HUES64 (cell line): ENCODE measurements around the gene GPATCH1. TPM values are rescaled to one million over a fixed set of nuclear protein-coding genes. Genes with fewer than 3 reads are reported as not detected.
"Not testable (repeated sequence)": the region's sequence is repeated elsewhere in the genome, so short reads cannot be mapped to it uniquely, and the experiment has no call there.

Source experiments
- H3K27ac ChIP-seq: 2 replicates; pipeline ENCODE4 v1.7.0; 2013; ENCODE audit warnings: low read depth, low read length, inconsistent platforms
- H3K27me3 ChIP-seq: 2 replicates; pipeline ENCODE4 v1.6.1; 2013; ENCODE audit warnings: mild to moderate bottlenecking, low read length; ENCODE audit not compliant: insufficient read depth
- H3K36me3 ChIP-seq: 2 replicates; pipeline ENCODE4 v1.6.1; 2013; ENCODE audit warnings: mild to moderate bottlenecking, low read length; ENCODE audit not compliant: insufficient read depth
- H3K4me1 ChIP-seq: 2 replicates; pipeline ENCODE4 v1.6.1; 2013; ENCODE audit warnings: mild to moderate bottlenecking, low read length, moderate library complexity; ENCODE audit not compliant: insufficient read depth
- H3K4me3 ChIP-seq: 2 replicates; pipeline ENCODE4 v1.5.1; 2013; ENCODE audit warnings: mild to moderate bottlenecking, low read length, moderate library complexity
- H3K9ac ChIP-seq: 2 replicates; pipeline ENCODE4 v1.6.1; 2013; ENCODE audit warnings: mild to moderate bottlenecking, low read depth, low read length
- H3K9me3 ChIP-seq: 2 replicates; pipeline ENCODE4 v1.6.1; 2013; ENCODE audit warnings: low read depth, low read length; ENCODE audit not compliant: insufficient read depth
- WGBS: fragments of 150-250, 120-280 bp; methylation state at CpG from one replicate; pipeline ENCODE4 v1.1.7; 2013; ENCODE audit warnings: missing lambda C conversion rate; 5-methylcytosine and 5-hydroxymethylcytosine counted together
- polyA plus RNA-seq, 2 experiments: library from polyadenylated mRNA; stranded (reverse); fragments of 50-300 nt; gene quantifications; one replicate each; pipeline ENCODE4 v1.2.3, GENCODE V29; 2013

Gene GPATCH1
- 6.0 TPM for polyA plus RNA-seq (2013, experiment 1 of 2)
- polyA plus RNA-seq (2013, experiment 2 of 2) = 7.5 TPM

GRCh38 chr19:33080761-33081681 lies at the start of gene GPATCH1:
Gene GPATCH1 (plus strand): TSS chr19:33081181. CDS start chr19:33081194, 13 bp downstream.
- Histone ChIP-seq H3K27me3 (no peaks in the 10 kb centered on the region), H3K9ac (peak within 1 kb of the TSS; percentile 81), H3K9me3 (no peaks in the 10 kb centered on the region), H3K4me3 (peak within 1 kb of the TSS; percentile 99), H3K4me1 (no peaks in the 10 kb centered on the region), H3K27ac (peak within 1 kb of the TSS; percentile 48; the same call in 1 of the 2 replicates), H3K36me3 (no peaks in the 10 kb centered on the region)
- WGBS = 2% methylated on average over 61 of the region's 62 CpGs

- H3K9me3 ChIP-seq = peaks cover 18% of the 10 kb centered on the region
- peak overlapping the region; percentile 94 for H3K27ac ChIP-seq
- WGBS = 35% methylated on average over 8 of the region's 8 CpGs
- no peaks in the 10 kb centered on the region for H3K27me3 ChIP-seq
- H3K4me1 ChIP-seq = 0 out of 2 replicates have a peak, but pooled peaks cover 8% of the 10 kb centered on the region
- no peak overlapping the region for H3K9ac ChIP-seq
- H3K36me3 ChIP-seq = peaks cover 13% of the 10 kb centered on the region
- H3K4me3 ChIP-seq = no peak overlapping the region; the same call in 1 of the 2 replicates
Observed at GRCh38 chr19:33032218-33032781, 48.7 kb upstream of the GPATCH1 start.

- 93% methylated on average over 10 of the region's 10 CpGs for WGBS
- Histone ChIP-seq H3K36me3 (peaks cover 8% of the 10 kb centered on the region; the same call in 1 of the 2 replicates), H3K27ac (no peak overlapping the region), H3K4me3 (no peak overlapping the region), H3K27me3 (no peaks in the 10 kb centered on the region), H3K9me3 (peaks cover 8% of the 10 kb centered on the region), H3K4me1 (0 out of 2 replicates have a peak, but pooled peaks cover 8% of the 10 kb centered on the region), H3K9ac (no peak overlapping the region)
Observed at GRCh38 chr19:33035461-33035860, 45.5 kb upstream of the GPATCH1 start.

- H3K9ac ChIP-seq, H3K36me3 ChIP-seq, H3K9me3 ChIP-seq, H3K4me3 ChIP-seq, H3K27me3 ChIP-seq, H3K27ac ChIP-seq: not testable (repeated sequence)
- H3K4me1 ChIP-seq = peaks cover 15% of the 10 kb centered on the region; the same call in 1 of the 2 replicates
- 95% methylated on average over 44 of the region's 45 CpGs for WGBS
Observed at GRCh38 chr19:33036370-33037167, 44.4 kb upstream of the GPATCH1 start.

GRCh38 chr19:33037168-33038025 lies 43.6 kb upstream of the GPATCH1 start:
- H3K27ac ChIP-seq, H3K4me3 ChIP-seq, H3K9ac ChIP-seq, H3K9me3 ChIP-seq, H3K27me3 ChIP-seq, H3K36me3 ChIP-seq: not testable (repeated sequence)
- peaks cover 17% of the 10 kb centered on the region; the same call in 1 of the 2 replicates for H3K4me1 ChIP-seq
- 95% methylated on average over 18 of the region's 18 CpGs for WGBS

- no peak overlapping the region for H3K4me3 ChIP-seq
- no peak overlapping the region for H3K27ac ChIP-seq
- peaks cover 15% of the 10 kb centered on the region for H3K36me3 ChIP-seq
- H3K4me1 ChIP-seq = peaks cover 9% of the 10 kb centered on the region; the same call in 1 of the 2 replicates
- no peak overlapping the region for H3K9ac ChIP-seq
- H3K9me3 ChIP-seq = 0 out of 2 replicates have a peak, but pooled peaks cover 3% of the 10 kb centered on the region
- 87% methylated on average over 10 of the region's 10 CpGs for WGBS
- no peaks in the 10 kb centered on the region for H3K27me3 ChIP-seq
Observed at GRCh38 chr19:33039108-33039599, 41.8 kb upstream of the GPATCH1 start.

GRCh38 chr19:33039815-33040214 lies 41.2 kb upstream of the GPATCH1 start:
- H3K27me3 ChIP-seq = no peaks in the 10 kb centered on the region
- no peak overlapping the region for H3K4me3 ChIP-seq
- 97% methylated on average over 1 of the region's 1 CpG for WGBS
- H3K36me3 ChIP-seq = peaks cover 15% of the 10 kb centered on the region
- H3K9me3 ChIP-seq = 0 out of 2 replicates have a peak, but pooled peaks cover 3% of the 10 kb centered on the region
- H3K27ac ChIP-seq = no peak overlapping the region
- no peak overlapping the region for H3K9ac ChIP-seq
- peaks cover 9% of the 10 kb centered on the region; the same call in 1 of the 2 replicates for H3K4me1 ChIP-seq

GRCh38 chr19:33040994-33041827 lies 39.8 kb upstream of the GPATCH1 start:
- H3K27me3 ChIP-seq = no peaks in the 10 kb centered on the region
- WGBS = 72% methylated on average over 9 of the region's 9 CpGs
- H3K9ac ChIP-seq = no peak overlapping the region
- H3K36me3 ChIP-seq = peaks cover 9% of the 10 kb centered on the region
- peaks cover 9% of the 10 kb centered on the region; the same call in 1 of the 2 replicates for H3K4me1 ChIP-seq
- H3K4me3 ChIP-seq = no peak overlapping the region
- 0 out of 2 replicates have a peak, but pooled peaks cover 1% of the 10 kb centered on the region for H3K9me3 ChIP-seq
- H3K27ac ChIP-seq = peak overlapping the region; percentile 66; the same call in 1 of the 2 replicates

- H3K9me3 ChIP-seq, H3K27me3 ChIP-seq, H3K9ac ChIP-seq, H3K4me1 ChIP-seq, H3K36me3 ChIP-seq, H3K4me3 ChIP-seq: not testable (repeated sequence)
- 96% methylated on average over 3 of the region's 3 CpGs for WGBS
- peak overlapping the region; percentile 66; the same call in 1 of the 2 replicates for H3K27ac ChIP-seq
Observed at GRCh38 chr19:33041828-33042160, 39.2 kb upstream of the GPATCH1 start.
